ENCODE measurements around the gene GPAT2.
"Not testable (repeated sequence)": the region's sequence is repeated elsewhere in the genome, so short reads cannot be mapped to it uniquely, and the experiment has no call there.

- TF ChIP-seq, protein P1, sequence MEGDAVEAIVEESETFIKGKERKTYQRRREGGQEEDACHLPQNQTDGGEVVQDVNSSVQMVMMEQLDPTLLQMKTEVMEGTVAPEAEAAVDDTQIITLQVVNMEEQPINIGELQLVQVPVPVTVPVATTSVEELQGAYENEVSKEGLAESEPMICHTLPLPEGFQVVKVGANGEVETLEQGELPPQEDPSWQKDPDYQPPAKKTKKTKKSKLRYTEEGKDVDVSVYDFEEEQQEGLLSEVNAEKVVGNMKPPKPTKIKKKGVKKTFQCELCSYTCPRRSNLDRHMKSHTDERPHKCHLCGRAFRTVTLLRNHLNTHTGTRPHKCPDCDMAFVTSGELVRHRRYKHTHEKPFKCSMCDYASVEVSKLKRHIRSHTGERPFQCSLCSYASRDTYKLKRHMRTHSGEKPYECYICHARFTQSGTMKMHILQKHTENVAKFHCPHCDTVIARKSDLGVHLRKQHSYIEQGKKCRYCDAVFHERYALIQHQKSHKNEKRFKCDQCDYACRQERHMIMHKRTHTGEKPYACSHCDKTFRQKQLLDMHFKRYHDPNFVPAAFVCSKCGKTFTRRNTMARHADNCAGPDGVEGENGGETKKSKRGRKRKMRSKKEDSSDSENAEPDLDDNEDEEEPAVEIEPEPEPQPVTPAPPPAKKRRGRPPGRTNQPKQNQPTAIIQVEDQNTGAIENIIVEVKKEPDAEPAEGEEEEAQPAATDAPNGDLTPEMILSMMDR (conservative IDR thresholded peaks at IDR 0.05 in 1 of 2, IDR thresholded peaks at IDR 0.05 in 1 of 2; ENCODE audit: extremely low read depth in 1 of 2, insufficient read depth in 1 of 2, low read depth in 1 of 2, low read length in 2 of 2), result peak; percentile 68 to 80
- TF ChIP-seq EZH2 (IDR thresholded peaks at IDR 0.05; ENCODE audit: borderline replicate concordance, low read length), result not testable (repeated sequence)
These were observed 11.8 kb downstream of the GPAT2 start for GRCh38 chr2:96022701-96023447.

Data from mammary epithelial cell (primary cell).